GM18873 (cell line): ENCODE measurements around the gene SBNO2.
"Not testable (repeated sequence)": the region's sequence is repeated elsewhere in the genome, so short reads cannot be mapped to it uniquely, and the experiment has no call there.

ENCODE experiments used
- ATAC-seq: cut with Tn5 transposase; IDR thresholded peaks from one replicate; pipeline ENCODE4 v1.9.1; 2021; ENCODE audit warnings: mild to moderate bottlenecking, moderate library complexity, moderate number of reproducible peaks; ENCODE audit not compliant: unreplicated experiment, low FRiP score

The SBNO2 gene

GRCh38 chr19:1122972-1123363 is 51.1 kb downstream of the SBNO2 start:
- ATAC-seq: no peak

- ATAC-seq: no peak
Observed at GRCh38 chr19:1122021-1122971, 51.8 kb downstream of the SBNO2 start.

GRCh38 chr19:1121395-1121794 is 52.7 kb downstream of the SBNO2 start:
- ATAC-seq: no peak

GRCh38 chr19:1119475-1120217 is 54.4 kb downstream of the SBNO2 start:
- no peak for ATAC-seq

GRCh38 chr19:1118999-1119398 is 55.1 kb downstream of the SBNO2 start:
- no peak for ATAC-seq

- no peak for ATAC-seq
Observed at GRCh38 chr19:1117654-1118053, 56.4 kb downstream of the SBNO2 start.

- no peak for ATAC-seq
Observed at GRCh38 chr19:1116726-1117581, 57.1 kb downstream of the SBNO2 start.

- no peak for ATAC-seq
Observed at GRCh38 chr19:1115646-1116420, 58.2 kb downstream of the SBNO2 start.

- not testable (repeated sequence) for ATAC-seq
Observed at GRCh38 chr19:1114728-1115127, 59.3 kb downstream of the SBNO2 start.

- ATAC-seq: no peak
Observed at GRCh38 chr19:1113986-1114483, 60.0 kb downstream of the SBNO2 start.

GRCh38 chr19:1113030-1113985 is 60.8 kb downstream of the SBNO2 start:
- ATAC-seq: no peak

GRCh38 chr19:1112268-1113029 is 61.6 kb downstream of the SBNO2 start:
- no peak for ATAC-seq

GRCh38 chr19:1111641-1112267 is 62.3 kb downstream of the SBNO2 start:
- ATAC-seq: no peak

- no peak for ATAC-seq
Observed at GRCh38 chr19:1110809-1111640, 63.0 kb downstream of the SBNO2 start.

GRCh38 chr19:1109697-1110671 is 64.1 kb downstream of the SBNO2 start:
- no peak for ATAC-seq
